Mesothelial cell of epicardium (in vitro differentiated cells): ENCODE measurements around the gene RXFP4. TPM values are rescaled to one million over a fixed set of nuclear protein-coding genes. Genes with fewer than 3 reads are reported as not detected.
A peak's percentile ranks its signal among the peaks of the same experiment; 100 is the strongest.

Source experiments
- DNase-seq, 2 experiments: peaks; one replicate each; pipeline ENCODE4 v3.0.0; 2021; ENCODE audit warnings: low spot score in 2 of 2; ENCODE audit not compliant: unreplicated experiment in 2 of 2
- H3K27ac Mint-ChIP-seq: 2 replicates; pipeline ENCODE4 v1.8.0; 2021; ENCODE audit warnings: mixed read lengths
- H3K27me3 Mint-ChIP-seq: 2 replicates; pipeline ENCODE4 v1.8.0; 2021; ENCODE audit warnings: low read depth, mixed read lengths
- H3K36me3 Mint-ChIP-seq: 2 replicates; pipeline ENCODE4 v1.8.0; 2021; ENCODE audit warnings: mixed read lengths
- H3K4me1 Mint-ChIP-seq: 2 replicates; pipeline ENCODE4 v1.8.0; 2021; ENCODE audit warnings: mixed read lengths
- H3K4me3 Mint-ChIP-seq: 2 replicates; pipeline ENCODE4 v1.8.0; 2021; ENCODE audit warnings: mild to moderate bottlenecking, moderate library complexity, mixed read lengths
- H3K9me3 Mint-ChIP-seq: 2 replicates; pipeline ENCODE4 v1.8.0; 2021; ENCODE audit warnings: mixed read lengths
- CTCF ChIP-seq: fragments of 200-600 bp; sonication (generic); IDR thresholded peaks from one replicate; pipeline ENCODE4 v1.5.0; 2021; ENCODE audit warnings: antibody characterized with exemption; ENCODE audit not compliant: unreplicated experiment
- total RNA-seq: library from RNA; stranded (reverse); gene quantifications from 3 replicates; pipeline ENCODE4 v1.2.1, GENCODE V29; 2021

RXFP4 gene
- total RNA-seq, 1 donor from 2014 or later = not detected

- Mint-ChIP-seq H3K27me3 (no peaks in the 10 kb centered on the region), H3K36me3 (peaks cover 17% of the 10 kb centered on the region)
Measured at GRCh38 chr1:155898888-155899287, 42.5 kb upstream of the RXFP4 start.

GRCh38 chr1:155899683-155900082, 41.8 kb upstream of the RXFP4 start:
- TF ChIP-seq CTCF = no peak
- Mint-ChIP-seq H3K9me3 (no peaks in the 10 kb centered on the region), H3K4me1 (peaks cover 3% of the 10 kb centered on the region), H3K36me3 (peaks cover 25% of the 10 kb centered on the region), H3K4me3 (no peak overlapping the region), H3K27ac (no peak overlapping the region), H3K27me3 (no peaks in the 10 kb centered on the region)
- no peak for DNase-seq

More at GRCh38 chr1:155898888-155899287, 42.5 kb upstream of the RXFP4 start:
- H3K4me1 Mint-ChIP-seq = peaks cover 3% of the 10 kb centered on the region
- no peak overlapping the region for H3K4me3 Mint-ChIP-seq
- DNase-seq = no peak
- no peak for TF ChIP-seq CTCF
- H3K9me3 Mint-ChIP-seq = no peaks in the 10 kb centered on the region
- H3K27ac Mint-ChIP-seq = no peak overlapping the region

GRCh38 chr1:155900161-155900560, 41.3 kb upstream of the RXFP4 start:
- TF ChIP-seq CTCF = no peak
- H3K9me3 Mint-ChIP-seq = no peaks in the 10 kb centered on the region
- peaks cover 26% of the 10 kb centered on the region for H3K36me3 Mint-ChIP-seq
- peaks cover 3% of the 10 kb centered on the region for H3K4me1 Mint-ChIP-seq
- H3K4me3 Mint-ChIP-seq = no peak overlapping the region
- H3K27ac Mint-ChIP-seq = no peak overlapping the region
- H3K27me3 Mint-ChIP-seq = no peaks in the 10 kb centered on the region
- no peak for DNase-seq

- TF ChIP-seq CTCF = no peak
- Mint-ChIP-seq H3K27me3 (no peaks in the 10 kb centered on the region), H3K9me3 (no peaks in the 10 kb centered on the region), H3K4me1 (no peaks in the 10 kb centered on the region), H3K36me3 (peaks cover 26% of the 10 kb centered on the region), H3K27ac (no peak overlapping the region), H3K4me3 (no peak overlapping the region)
- DNase-seq = no peak
Measured at GRCh38 chr1:155904261-155904660, 37.2 kb upstream of the RXFP4 start.

GRCh38 chr1:155909894-155910293, 31.5 kb upstream of the RXFP4 start:
- H3K27ac Mint-ChIP-seq = peak overlapping the region; percentile 21
- peak overlapping the region; percentile 97 for H3K4me3 Mint-ChIP-seq
- H3K36me3 Mint-ChIP-seq = peaks cover 17% of the 10 kb centered on the region
- H3K9me3 Mint-ChIP-seq = no peaks in the 10 kb centered on the region
- no peaks in the 10 kb centered on the region for H3K27me3 Mint-ChIP-seq
- TF ChIP-seq CTCF = no peak
- DNase-seq = no peak
- peaks cover 13% of the 10 kb centered on the region for H3K4me1 Mint-ChIP-seq

- no peaks in the 10 kb centered on the region for H3K9me3 Mint-ChIP-seq
- H3K27me3 Mint-ChIP-seq = no peaks in the 10 kb centered on the region
- peak overlapping the region; percentile 97 for H3K4me3 Mint-ChIP-seq
- H3K4me1 Mint-ChIP-seq = peaks cover 13% of the 10 kb centered on the region
- no peak for TF ChIP-seq CTCF
- peak overlapping the region; percentile 98 for H3K27ac Mint-ChIP-seq
- H3K36me3 Mint-ChIP-seq = peaks cover 17% of the 10 kb centered on the region
- no peak for DNase-seq
Measured at GRCh38 chr1:155910621-155911121, 30.8 kb upstream of the RXFP4 start.
